Astrocyte (in vitro differentiated cells and primary cell): ENCODE data around the gene TNFRSF8. TPM values are rescaled to one million over a fixed set of nuclear protein-coding genes. Genes with fewer than 3 reads are reported as not detected.

Experiments used
- DNase-seq: peaks from one replicate; pipeline ENCODE4 v3.0.0-alpha.2; 2010; ENCODE audit warnings: low read depth
- FAIRE-seq: peaks from 2 replicates; lab custom pipeline; 2011; peaks lifted over from hg19 to GRCh38; lab: Jason Lieb, UNC
- H2AFZ ChIP-seq: 2 replicates; pipeline ENCODE4 v1.6.0; 2012; ENCODE audit warnings: low read depth, low read length, inconsistent platforms
- H3K27ac ChIP-seq: 2 replicates; pipeline ENCODE4 v1.5.1; 2011; ENCODE audit warnings: low read depth, low read length, inconsistent platforms
- H3K27me3 ChIP-seq: 2 replicates; pipeline ENCODE4 v1.6.0; 2011; ENCODE audit warnings: low read length, inconsistent platforms; ENCODE audit not compliant: insufficient read depth
- H3K36me3 ChIP-seq: 2 replicates; pipeline ENCODE4 v1.5.1; 2011; ENCODE audit warnings: low read length, inconsistent platforms; ENCODE audit not compliant: insufficient read depth
- H3K4me1 ChIP-seq: 2 replicates; pipeline ENCODE4 v1.5.1; 2011; ENCODE audit warnings: low read length, inconsistent platforms; ENCODE audit not compliant: insufficient read depth
- H3K4me2 ChIP-seq: 2 replicates; pipeline ENCODE4 v1.6.0; 2012; ENCODE audit warnings: low read length, inconsistent platforms
- H3K4me3 ChIP-seq: 2 replicates; pipeline ENCODE4 v1.5.1; 2011; ENCODE audit warnings: low read depth, mild to moderate bottlenecking, low read length, inconsistent platforms; ENCODE audit not compliant: insufficient read depth
- H3K79me2 ChIP-seq: 2 replicates; pipeline ENCODE4 v1.6.0; 2012; ENCODE audit warnings: mild to moderate bottlenecking, low read length, inconsistent platforms; ENCODE audit not compliant: insufficient read depth
- H3K9ac ChIP-seq: 2 replicates; pipeline ENCODE4 v1.6.0; 2012; ENCODE audit warnings: mild to moderate bottlenecking, low read length, inconsistent platforms
- H3K9me3 ChIP-seq: 2 replicates; pipeline ENCODE4 v1.5.1; 2012; ENCODE audit warnings: low read depth, mild to moderate bottlenecking, low read length, inconsistent platforms; ENCODE audit not compliant: insufficient read depth
- H4K20me1 ChIP-seq: 2 replicates; pipeline ENCODE4 v1.6.0; 2012; ENCODE audit warnings: low read length, inconsistent platforms; ENCODE audit not compliant: insufficient read depth
- H3K27ac Mint-ChIP-seq: one replicate; pipeline ENCODE4 v1.8.0; 2021; ENCODE audit warnings: mild to moderate bottlenecking, mixed read lengths; ENCODE audit not compliant: unreplicated experiment
- H3K27me3 Mint-ChIP-seq: one replicate; pipeline ENCODE4 v1.8.0; 2021; ENCODE audit warnings: low read depth, mixed read lengths; ENCODE audit not compliant: unreplicated experiment
- H3K36me3 Mint-ChIP-seq: one replicate; pipeline ENCODE4 v1.8.0; 2021; ENCODE audit warnings: low read depth, mixed read lengths; ENCODE audit not compliant: unreplicated experiment
- H3K4me1 Mint-ChIP-seq: one replicate; pipeline ENCODE4 v1.8.0; 2021; ENCODE audit warnings: low read depth, mixed read lengths; ENCODE audit not compliant: unreplicated experiment
- H3K4me3 Mint-ChIP-seq: one replicate; pipeline ENCODE4 v1.8.0; 2021; ENCODE audit warnings: mild to moderate bottlenecking, moderate library complexity, mixed read lengths; ENCODE audit not compliant: unreplicated experiment
- H3K9me3 Mint-ChIP-seq: one replicate; pipeline ENCODE4 v1.8.0; 2021; ENCODE audit warnings: mild to moderate bottlenecking, mixed read lengths; ENCODE audit not compliant: unreplicated experiment
- EZH2 ChIP-seq: IDR thresholded peaks from 2 replicates; pipeline ENCODE4 v1.6.1; 2012; ENCODE audit warnings: mild to moderate bottlenecking, low read length, inconsistent platforms; ENCODE audit not compliant: insufficient read depth
- total RNA-seq: library from RNA; stranded (reverse); gene quantifications from 2 replicates; pipeline ENCODE4 v1.2.1, GENCODE V29; 2021
- TF ChIP-seq, protein P1 (sequence below): IDR thresholded peaks from 2 replicates; pipeline ENCODE4 v1.5.1; 2011; ENCODE audit warnings: low read depth, mild to moderate bottlenecking, inconsistent platforms, low read length, moderate library complexity; ENCODE audit not compliant: insufficient read depth

TNFRSF8 gene
- total RNA-seq, 1 donor from 2014 or later = 0.16 TPM

GRCh38 chr1:12149791-12150175 lies 86.7 kb downstream of the TNFRSF8 start:
- TF ChIP-seq, protein P1, sequence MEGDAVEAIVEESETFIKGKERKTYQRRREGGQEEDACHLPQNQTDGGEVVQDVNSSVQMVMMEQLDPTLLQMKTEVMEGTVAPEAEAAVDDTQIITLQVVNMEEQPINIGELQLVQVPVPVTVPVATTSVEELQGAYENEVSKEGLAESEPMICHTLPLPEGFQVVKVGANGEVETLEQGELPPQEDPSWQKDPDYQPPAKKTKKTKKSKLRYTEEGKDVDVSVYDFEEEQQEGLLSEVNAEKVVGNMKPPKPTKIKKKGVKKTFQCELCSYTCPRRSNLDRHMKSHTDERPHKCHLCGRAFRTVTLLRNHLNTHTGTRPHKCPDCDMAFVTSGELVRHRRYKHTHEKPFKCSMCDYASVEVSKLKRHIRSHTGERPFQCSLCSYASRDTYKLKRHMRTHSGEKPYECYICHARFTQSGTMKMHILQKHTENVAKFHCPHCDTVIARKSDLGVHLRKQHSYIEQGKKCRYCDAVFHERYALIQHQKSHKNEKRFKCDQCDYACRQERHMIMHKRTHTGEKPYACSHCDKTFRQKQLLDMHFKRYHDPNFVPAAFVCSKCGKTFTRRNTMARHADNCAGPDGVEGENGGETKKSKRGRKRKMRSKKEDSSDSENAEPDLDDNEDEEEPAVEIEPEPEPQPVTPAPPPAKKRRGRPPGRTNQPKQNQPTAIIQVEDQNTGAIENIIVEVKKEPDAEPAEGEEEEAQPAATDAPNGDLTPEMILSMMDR = no peak
- TF ChIP-seq EZH2 = no peak
- DNase-seq (no peak), FAIRE-seq (no peak)
- H2AFZ ChIP-seq = no peak overlapping the region
- H3K79me2 ChIP-seq = no peaks in the 10 kb centered on the region
- H3K9ac ChIP-seq = no peak overlapping the region
- no peak overlapping the region for H3K4me3 ChIP-seq
- peaks cover 4% of the 10 kb centered on the region for H3K36me3 Mint-ChIP-seq
- no peaks in the 10 kb centered on the region for H3K27me3 ChIP-seq
- no peak overlapping the region for H3K4me2 ChIP-seq
- H3K4me1 Mint-ChIP-seq = peaks cover 15% of the 10 kb centered on the region
- H3K4me3 Mint-ChIP-seq = no peak overlapping the region
- peaks cover 13% of the 10 kb centered on the region for H3K4me1 ChIP-seq
- peaks cover 35% of the 10 kb centered on the region for H3K27me3 Mint-ChIP-seq
- no peak overlapping the region for H3K27ac Mint-ChIP-seq
- H3K27ac ChIP-seq = no peak overlapping the region
- H4K20me1 ChIP-seq = no peaks in the 10 kb centered on the region
- H3K9me3 ChIP-seq = no peaks in the 10 kb centered on the region
- H3K36me3 ChIP-seq = no peaks in the 10 kb centered on the region
- H3K9me3 Mint-ChIP-seq = peaks cover 6% of the 10 kb centered on the region

DNA sequence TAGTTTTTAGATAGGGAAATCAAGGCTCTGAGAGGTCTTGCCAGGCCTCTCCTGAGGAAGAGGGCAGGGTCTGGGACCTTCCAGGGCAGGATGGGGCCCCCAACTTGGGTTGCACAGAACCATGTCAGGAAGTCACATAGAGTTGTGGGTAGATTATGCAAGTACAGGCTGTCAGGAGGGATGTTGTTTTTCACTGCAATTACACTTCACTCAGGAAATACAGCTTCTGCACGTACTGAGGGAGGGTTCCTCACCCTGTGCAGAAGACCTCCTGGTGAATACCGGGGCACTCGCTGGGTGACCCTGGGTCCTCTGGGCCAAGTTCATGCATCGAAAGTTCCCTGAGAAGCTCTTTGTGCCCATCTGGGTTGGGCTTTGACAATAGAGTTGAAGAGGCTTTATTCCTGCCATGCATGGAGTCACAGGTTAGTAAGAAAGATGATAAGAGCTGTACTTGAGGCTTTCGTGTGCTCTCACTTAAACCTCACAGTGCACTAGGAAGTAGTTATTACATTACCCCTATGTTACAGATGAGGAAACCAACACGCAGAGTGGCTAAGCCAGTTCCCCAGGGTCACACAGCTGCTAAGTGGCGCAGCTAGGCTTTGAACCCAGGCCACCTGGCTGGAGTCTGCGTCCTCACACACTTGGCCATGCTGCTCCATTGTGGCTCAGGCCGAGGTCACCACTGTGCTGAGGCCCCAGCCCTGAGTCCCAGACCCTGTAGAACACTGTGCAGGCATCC lies 87.5 kb downstream of the TNFRSF8 start:
- FAIRE-seq = no peak
- H3K4me1 Mint-ChIP-seq = peaks cover 15% of the 10 kb centered on the region

More for the DNA sequence above, 87.5 kb downstream of the TNFRSF8 start:
- no peak overlapping the region for H3K27ac Mint-ChIP-seq
- Histone ChIP-seq H3K9me3 (no peaks in the 10 kb centered on the region), H3K4me2 (no peak overlapping the region), H3K79me2 (no peaks in the 10 kb centered on the region), H3K27ac (no peak overlapping the region), H4K20me1 (no peaks in the 10 kb centered on the region), H3K4me1 (peaks cover 13% of the 10 kb centered on the region), H3K36me3 (no peaks in the 10 kb centered on the region), H2AFZ (no peak overlapping the region), H3K4me3 (no peak overlapping the region), H3K9ac (no peak overlapping the region), H3K27me3 (no peaks in the 10 kb centered on the region)
- no peak for DNase-seq
- no peak for TF ChIP-seq EZH2
- TF ChIP-seq, protein P1 = no peak
- H3K27me3 Mint-ChIP-seq = peaks cover 36% of the 10 kb centered on the region
- peaks cover 8% of the 10 kb centered on the region for H3K9me3 Mint-ChIP-seq
- no peak overlapping the region for H3K4me3 Mint-ChIP-seq
- H3K36me3 Mint-ChIP-seq = peaks cover 4% of the 10 kb centered on the region
